T-helper 17 cell (primary cell): Measurements from ENCODE around the gene KRTAP10-9. TPM values are rescaled to one million over a fixed set of nuclear protein-coding genes. Genes with fewer than 3 reads are reported as not detected.
"Not testable (repeated sequence)": the region's sequence is repeated elsewhere in the genome, so short reads cannot be mapped to it uniquely, and the experiment has no call there.

Experiments used
- ATAC-seq: fragments of 150-1000 bp; cut with Tn5 transposase; 2 replicates; pipeline ENCODE4 v1.10.0; 2021; ENCODE audit warnings: mild to moderate bottlenecking, moderate library complexity
- DNase-seq, 3 donors: peaks; one replicate each; pipeline versions ENCODE4 v3.0.0 to v3.0.0-alpha.2; 2020 to 2021
- H3K9me3 ChIP-seq: one replicate; pipeline ENCODE4 v1.7.0; 2013; ENCODE audit warnings: low read length, mild to moderate bottlenecking; ENCODE audit not compliant: control insufficient read depth, poor library complexity, severe bottlenecking
- H3K27ac Mint-ChIP-seq: one replicate; pipeline ENCODE4 v1.8.0; 2022; ENCODE audit warnings: mild to moderate bottlenecking, moderate library complexity, mixed read lengths
- H3K27me3 Mint-ChIP-seq: one replicate; pipeline ENCODE4 v1.8.0; 2022; ENCODE audit warnings: mixed read lengths
- H3K36me3 Mint-ChIP-seq: one replicate; pipeline ENCODE4 v1.8.0; 2022; ENCODE audit warnings: low read depth, mixed read lengths
- H3K4me1 Mint-ChIP-seq: one replicate; pipeline ENCODE4 v1.8.0; 2022; ENCODE audit warnings: mild to moderate bottlenecking, mixed read lengths
- H3K4me3 Mint-ChIP-seq: one replicate; pipeline ENCODE4 v1.8.0; 2022; ENCODE audit warnings: mild to moderate bottlenecking, moderate library complexity, mixed read lengths
- total RNA-seq, 4 donors: library from RNA in 2 of 4; stranded (reverse) in 2 of 4; gene quantifications; one replicate each; pipeline ENCODE4 v1.2.3 and lab custom pipeline; 2022 to 2026

Gene KRTAP10-9
- total RNA-seq, 2 donors from 2014 or later, result not detected

DNA sequence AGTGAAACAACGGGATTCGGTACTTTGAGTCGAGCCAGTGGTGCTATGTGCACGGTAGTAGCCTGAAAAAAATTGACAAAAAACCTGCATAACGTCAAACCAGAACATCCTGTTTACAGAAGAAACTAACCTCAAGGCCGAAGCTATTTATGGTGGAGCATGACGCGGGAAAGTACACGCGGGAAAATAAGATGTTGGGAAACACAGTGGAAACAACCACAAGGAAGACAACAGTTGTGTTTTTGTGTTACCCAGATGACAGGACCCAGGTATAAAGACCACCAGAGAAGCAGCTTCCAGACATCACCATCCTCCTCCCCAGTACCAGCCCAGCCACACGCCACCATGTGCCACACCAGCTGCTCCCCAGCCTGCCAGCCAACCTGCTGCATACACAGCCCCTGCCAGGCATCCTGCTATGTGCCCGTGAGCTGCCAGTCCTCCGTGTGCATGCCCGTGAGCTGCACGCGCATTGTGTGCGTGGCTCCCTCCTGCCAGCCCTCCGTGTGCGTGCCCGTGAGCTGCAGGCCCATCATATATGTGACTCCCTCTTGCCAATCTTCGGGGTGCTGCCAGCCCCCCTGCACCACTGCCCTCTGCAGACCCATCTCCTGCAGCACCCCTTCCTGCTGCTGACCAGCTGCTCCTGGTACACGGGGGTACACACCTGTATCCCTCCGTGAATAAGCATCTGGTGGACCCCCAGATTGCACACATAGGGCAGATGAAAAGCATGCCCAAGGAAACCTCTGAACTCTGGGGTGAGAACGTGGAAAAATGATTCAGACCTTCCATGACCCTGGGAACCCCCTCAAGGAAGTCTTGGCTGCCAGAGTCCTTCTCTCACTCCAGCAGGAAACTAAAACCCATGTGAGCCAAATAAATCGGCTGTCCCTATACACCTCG is 31.0 kb downstream of the KRTAP10-9 start, which contains the start of gene KRTAP12-3:
TSS of gene KRTAP12-3 (plus strand) at position 298 of the 906 bp plus-strand sequence. CDS start at position 346, 48 bp downstream.
- Mint-ChIP-seq H3K27me3 (no peaks in the 10 kb centered on the region), H3K4me1 (peaks cover 46% of the 10 kb centered on the region), H3K36me3 (no peaks in the 10 kb centered on the region)

DNA sequence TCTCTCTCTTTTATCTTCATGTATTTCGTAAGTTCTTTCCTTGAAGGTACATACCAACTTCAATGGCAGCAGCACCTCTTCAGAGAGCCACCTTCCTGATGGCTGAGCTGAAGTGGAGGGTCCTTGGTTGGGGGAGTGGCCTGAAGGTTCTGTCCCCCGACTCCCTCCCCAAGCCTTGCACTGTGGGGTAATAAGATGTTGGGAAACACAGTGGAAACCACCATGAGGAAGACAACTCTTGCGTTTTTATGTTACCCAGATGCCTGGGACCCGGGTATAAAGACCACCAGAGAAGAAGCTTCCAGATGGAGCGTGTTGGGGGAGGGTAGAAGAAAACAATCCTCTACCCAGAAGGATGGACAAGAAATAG is 31.6 kb downstream of the KRTAP10-9 start:
- Mint-ChIP-seq H3K4me3 (peak overlapping the region; percentile 75), H3K4me1 (peaks cover 45% of the 10 kb centered on the region), H3K27ac (peak overlapping the region; percentile 96), H3K27me3 (no peaks in the 10 kb centered on the region), H3K36me3 (no peaks in the 10 kb centered on the region)
- ATAC-seq (no peak), DNase-seq (no peak)
- H3K9me3 ChIP-seq, result peaks cover 4% of the 10 kb centered on the region

More for the DNA sequence above, 31.0 kb downstream of the KRTAP10-9 start, which contains the start of gene KRTAP12-3:
- Mint-ChIP-seq H3K27ac (peak within 1 kb of the TSS; percentile 96), H3K4me3 (peak within 1 kb of the TSS; percentile 75)
- DNase-seq (peak in 2 of 3 donors; percentile 45 to 51), ATAC-seq (peak; percentile 77)
- H3K9me3 ChIP-seq, result peaks cover 4% of the 10 kb centered on the region

DNA sequence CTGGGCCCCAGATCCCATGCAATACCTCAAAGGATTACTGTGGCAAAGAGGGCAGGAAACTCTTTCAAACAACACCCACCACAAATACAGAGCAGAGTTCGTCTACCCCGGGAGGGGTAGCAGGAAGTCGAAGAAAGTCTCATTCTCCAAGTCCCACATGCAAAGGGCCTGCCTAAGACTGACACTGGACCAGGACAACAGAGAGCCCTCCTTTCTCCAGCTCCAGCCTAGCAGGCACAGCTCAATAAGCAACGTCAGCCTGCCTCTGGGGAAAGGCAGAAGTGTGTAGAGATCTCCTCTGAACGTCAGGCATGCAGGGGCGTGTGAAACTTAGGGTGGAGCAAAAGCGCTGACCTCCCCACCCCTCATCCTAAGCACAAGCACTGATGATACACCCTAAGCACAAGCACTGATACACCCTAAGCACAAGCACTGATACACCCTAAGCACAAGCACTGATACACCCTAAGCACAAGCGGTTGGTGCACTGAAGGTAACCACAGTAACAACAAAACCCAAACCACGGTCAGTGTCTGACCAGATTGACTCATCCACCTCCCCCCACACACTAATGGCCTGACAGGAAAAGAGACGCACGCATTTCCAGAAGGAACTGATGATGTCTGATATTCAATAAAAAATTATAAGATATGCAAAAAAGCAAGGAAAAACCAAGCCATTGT is 32.2 kb downstream of the KRTAP10-9 start:
- Mint-ChIP-seq H3K36me3 (no peaks in the 10 kb centered on the region), H3K27me3 (no peaks in the 10 kb centered on the region), H3K27ac (peak overlapping the region; percentile 96), H3K4me3 (peak overlapping the region; percentile 75), H3K4me1 (peaks cover 39% of the 10 kb centered on the region)
- no peak for ATAC-seq
- H3K9me3 ChIP-seq, result peaks cover 4% of the 10 kb centered on the region
- peak in 1 of 3 donors; percentile 11 for DNase-seq

DNA sequence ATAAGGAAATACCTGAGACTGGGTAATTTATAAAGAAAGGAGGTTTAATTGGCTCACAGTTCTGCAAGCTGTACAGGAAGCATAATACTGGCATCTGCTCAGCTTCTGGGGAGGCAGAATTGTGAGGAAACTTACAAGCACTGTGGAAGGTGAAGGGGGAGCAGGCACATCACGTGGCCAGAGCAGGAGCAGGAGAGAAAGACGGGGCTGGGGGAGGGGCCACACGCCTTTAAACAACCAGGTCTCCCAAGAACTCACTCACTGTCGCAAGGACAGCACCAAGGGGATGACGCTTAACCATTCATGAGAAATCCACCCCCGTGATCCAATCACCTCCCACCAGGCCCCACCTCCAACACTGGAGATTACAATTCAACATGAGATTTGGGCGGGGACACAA is 34.7 kb downstream of the KRTAP10-9 start:
- H3K9me3 ChIP-seq, DNase-seq, H3K36me3 Mint-ChIP-seq, H3K27ac Mint-ChIP-seq, ATAC-seq, H3K27me3 Mint-ChIP-seq: not testable (repeated sequence)
- Mint-ChIP-seq H3K4me3 (peak overlapping the region; percentile 21), H3K4me1 (peaks cover 34% of the 10 kb centered on the region)

DNA sequence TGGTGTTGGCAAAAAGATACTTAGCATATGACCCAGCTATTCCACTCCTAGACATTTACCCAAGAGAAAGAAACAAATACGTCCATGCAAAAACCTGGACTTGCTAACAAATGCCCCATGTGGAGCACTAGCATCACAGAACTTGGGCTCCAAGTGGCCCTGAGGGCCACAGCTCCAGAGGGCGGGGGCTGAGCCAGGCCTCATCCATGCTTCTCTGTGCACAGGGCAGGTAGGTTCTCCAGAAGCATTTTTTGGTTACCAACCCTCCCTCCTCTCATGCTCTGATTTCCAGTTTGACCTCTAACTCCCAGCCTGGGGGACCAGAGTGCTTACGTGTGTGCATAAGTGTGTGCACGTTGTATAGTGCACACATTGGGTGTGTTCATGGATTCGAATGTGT is 37.8 kb downstream of the KRTAP10-9 start:
- Mint-ChIP-seq H3K36me3 (no peaks in the 10 kb centered on the region), H3K27ac (no peak overlapping the region), H3K4me1 (peaks cover 6% of the 10 kb centered on the region), H3K4me3 (no peak overlapping the region), H3K27me3 (peaks cover 4% of the 10 kb centered on the region)
- DNase-seq (no peak), ATAC-seq (no peak)
- no peaks in the 10 kb centered on the region for H3K9me3 ChIP-seq

DNA sequence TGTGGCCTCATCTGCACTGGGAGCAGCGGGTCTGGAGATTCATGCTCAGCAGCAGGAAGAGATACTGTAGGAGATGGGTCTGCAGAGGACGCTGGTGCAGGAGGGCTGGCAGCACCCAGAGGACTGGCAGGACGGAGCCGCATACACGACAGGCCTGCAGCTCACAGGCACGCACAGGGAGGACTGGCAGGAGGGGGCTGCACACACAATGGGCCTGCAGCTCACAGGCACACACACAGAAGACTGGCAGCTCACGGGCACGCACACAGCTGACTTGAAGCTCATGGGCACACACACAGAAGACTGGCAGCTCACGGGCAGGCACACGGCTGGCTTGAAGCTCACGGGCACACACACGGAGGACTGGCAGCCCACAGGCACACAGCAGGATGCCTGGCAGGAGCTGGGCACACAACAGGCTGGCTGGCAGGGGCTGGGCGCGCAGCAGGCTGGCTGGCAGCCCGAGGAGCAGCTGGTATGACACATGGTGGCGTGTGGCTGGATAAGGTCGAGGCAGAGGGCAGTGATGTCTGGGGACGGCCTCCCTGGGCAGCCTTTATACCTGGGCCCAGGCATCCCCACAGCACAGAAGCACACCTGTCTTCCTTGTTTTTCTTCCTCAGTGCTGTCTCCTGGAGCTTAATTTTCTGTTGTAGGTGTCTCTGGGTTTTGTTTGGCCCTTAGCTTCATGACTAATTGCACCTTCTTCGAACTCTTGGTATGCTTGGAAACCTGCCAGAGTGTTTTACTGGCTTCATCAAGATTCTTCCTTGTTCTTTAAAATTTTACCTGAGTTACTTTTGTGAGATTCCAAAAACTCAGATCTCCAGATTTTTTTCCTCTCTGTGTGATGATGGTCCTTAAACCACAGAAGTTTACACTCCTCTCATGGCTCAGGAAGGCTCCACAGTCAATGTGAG is 39.8 kb downstream of the KRTAP10-9 start, which contains the start of gene KRTAP12-2:
TSS of gene KRTAP12-2 (minus strand) at position 527 of the 920 bp plus-strand sequence. CDS start at position 486, 41 bp downstream.
- no peaks in the 10 kb centered on the region for H3K36me3 Mint-ChIP-seq
- no peak within 1 kb of the TSS for H3K4me3 Mint-ChIP-seq
- H3K27me3 Mint-ChIP-seq, result peaks cover 4% of the 10 kb centered on the region
- no peaks in the 10 kb centered on the region for H3K9me3 ChIP-seq
- no peak within 1 kb of the TSS for H3K27ac Mint-ChIP-seq
- DNase-seq (no peak), ATAC-seq (no peak)
- peaks cover 3% of the 10 kb centered on the region for H3K4me1 Mint-ChIP-seq

- ATAC-seq (no peak), DNase-seq (no peak)
- no peak overlapping the region for H3K4me3 Mint-ChIP-seq
- no peaks in the 10 kb centered on the region for H3K9me3 ChIP-seq
- peaks cover 3% of the 10 kb centered on the region for H3K4me1 Mint-ChIP-seq
- peaks cover 4% of the 10 kb centered on the region for H3K27me3 Mint-ChIP-seq
- H3K36me3 Mint-ChIP-seq, result no peaks in the 10 kb centered on the region
- no peak overlapping the region for H3K27ac Mint-ChIP-seq
Measured at GRCh38 chr21:44667612-44668011, 40.7 kb downstream of the KRTAP10-9 start.

GRCh38 chr21:44670642-44671432 is 43.9 kb downstream of the KRTAP10-9 start:
- no peak overlapping the region for H3K4me3 Mint-ChIP-seq
- no peaks in the 10 kb centered on the region for H3K9me3 ChIP-seq
- no peak for DNase-seq
- no peak for ATAC-seq
- H3K36me3 Mint-ChIP-seq, result no peaks in the 10 kb centered on the region
- peaks cover 2% of the 10 kb centered on the region for H3K4me1 Mint-ChIP-seq
- H3K27me3 Mint-ChIP-seq, result peaks cover 1% of the 10 kb centered on the region
- no peak overlapping the region for H3K27ac Mint-ChIP-seq

GRCh38 chr21:44671911-44672310 is 45.0 kb downstream of the KRTAP10-9 start:
- ATAC-seq, result no peak
- no peaks in the 10 kb centered on the region for H3K27me3 Mint-ChIP-seq
- H3K36me3 Mint-ChIP-seq, result no peaks in the 10 kb centered on the region

GRCh38 chr21:44677881-44678280 is 51.0 kb downstream of the KRTAP10-9 start:
- H3K4me3 Mint-ChIP-seq, result no peak overlapping the region

More at GRCh38 chr21:44671911-44672310, 45.0 kb downstream of the KRTAP10-9 start:
- H3K4me3 Mint-ChIP-seq, result no peak overlapping the region
- H3K27ac Mint-ChIP-seq, result no peak overlapping the region
- no peaks in the 10 kb centered on the region for H3K9me3 ChIP-seq
- no peak for DNase-seq
- H3K4me1 Mint-ChIP-seq, result no peaks in the 10 kb centered on the region

More at GRCh38 chr21:44677881-44678280, 51.0 kb downstream of the KRTAP10-9 start:
- no peaks in the 10 kb centered on the region for H3K9me3 ChIP-seq
- H3K4me1 Mint-ChIP-seq, result peaks cover 2% of the 10 kb centered on the region
- ATAC-seq, result no peak
- peaks cover 21% of the 10 kb centered on the region for H3K27me3 Mint-ChIP-seq
- no peak for DNase-seq
- no peak overlapping the region for H3K27ac Mint-ChIP-seq
- H3K36me3 Mint-ChIP-seq, result no peaks in the 10 kb centered on the region
